ENCODE measurements around the gene C2CD4D. TPM values are rescaled to one million over a fixed set of nuclear protein-coding genes. Genes with fewer than 3 reads are reported as not detected.

The C2CD4D gene
- total RNA-seq, 2 experiments from 2014 or later, result 3.0 to 3.7 TPM

DNA sequence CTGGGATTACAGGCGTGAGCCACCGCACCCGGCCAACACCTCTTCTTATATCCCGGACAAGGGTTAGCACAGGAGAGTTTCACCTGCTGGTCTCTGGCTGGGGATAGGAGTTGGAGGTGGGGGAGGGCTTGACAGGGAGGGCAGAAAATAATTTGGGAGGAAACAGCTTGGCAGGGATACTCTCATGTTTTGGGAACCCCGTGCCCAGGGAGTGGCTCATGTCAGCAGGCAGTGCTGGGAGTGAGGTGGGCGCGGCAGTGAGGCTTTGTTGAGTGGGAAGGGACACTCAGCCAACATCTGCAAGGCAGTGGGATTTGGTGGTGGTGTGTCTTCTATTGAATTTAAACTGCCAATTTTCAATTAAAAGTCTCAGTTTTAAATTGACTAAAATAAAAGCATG, 15.0 kb upstream of the C2CD4D start:
- CTCF ChIA-PET, result no interaction called here
- no peaks in the 10 kb centered on the region for H3K9me3 Mint-ChIP-seq
- H3K27ac Mint-ChIP-seq, result no peak overlapping the region
- POLR2A ChIA-PET, result interaction anchor here (0.8 to 1.3 kb wide), 2 partner anchors 15 to 33 kb away, joined by 3 read pairs; no protein-coding TSS in a partner anchor
- no peaks in the 10 kb centered on the region for H3K27me3 Mint-ChIP-seq
- peaks cover 2% of the 10 kb centered on the region for H3K4me1 Mint-ChIP-seq
- H3K36me3 Mint-ChIP-seq (ENCODE audit: low read depth), result peaks cover 12% of the 10 kb centered on the region
- DNase-seq, result no peak
- no peak overlapping the region for H3K4me3 Mint-ChIP-seq

DNA sequence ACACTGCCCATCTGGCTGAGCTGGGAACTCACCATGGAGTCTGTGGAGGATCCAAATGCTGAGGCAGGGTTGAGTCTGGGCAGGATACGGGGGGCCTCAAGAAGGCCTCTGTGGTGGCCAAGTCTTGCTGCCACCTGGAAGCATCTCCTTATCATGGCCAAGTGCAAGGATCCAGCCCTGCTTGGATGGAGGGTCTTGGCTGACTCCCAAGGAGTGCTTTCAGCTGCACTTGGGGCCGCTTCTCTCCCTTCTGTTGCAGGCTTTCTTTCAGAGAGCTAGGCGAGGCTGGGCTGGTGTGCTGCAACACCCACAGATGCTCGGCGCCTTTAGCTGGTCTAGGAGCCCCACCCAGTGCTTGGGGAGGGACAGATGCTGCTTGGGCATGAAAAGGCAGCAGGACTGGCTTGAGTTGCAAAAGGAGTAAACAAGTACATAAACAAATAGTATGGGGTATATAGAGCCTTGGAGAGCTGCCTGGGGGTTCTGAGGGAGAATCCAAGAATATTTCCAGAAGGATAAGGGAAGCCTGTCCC, 13.9 kb upstream of the C2CD4D start, which contains the start of gene THEM5:
THEM5 (minus strand) TSS at position 302 of the 533 bp plus-strand sequence; CDS start at position 155, 147 bp downstream.
- Mint-ChIP-seq H3K27ac (no peak within 1 kb of the TSS), H3K27me3 (no peaks in the 10 kb centered on the region), H3K4me3 (no peak within 1 kb of the TSS), H3K9me3 (no peaks in the 10 kb centered on the region), H3K4me1 (peaks cover 13% of the 10 kb centered on the region), H3K36me3 (ENCODE audit: low read depth) (peaks cover 16% of the 10 kb centered on the region)
- POLR2A ChIA-PET, result interaction anchor here (1.1 to 2.8 kb wide), 3 partner anchors 10 to 17 kb away, joined by 4 to 15 read pairs (median 4); partner anchors contain the start of gene C2CD4D
- no peak for DNase-seq
- CTCF ChIA-PET, result interaction anchor here (0.7 to 1.0 kb wide), 3 partner anchors 12 to 260 kb away, joined by 3 to 4 read pairs (median 3); no protein-coding TSS in a partner anchor

DNA sequence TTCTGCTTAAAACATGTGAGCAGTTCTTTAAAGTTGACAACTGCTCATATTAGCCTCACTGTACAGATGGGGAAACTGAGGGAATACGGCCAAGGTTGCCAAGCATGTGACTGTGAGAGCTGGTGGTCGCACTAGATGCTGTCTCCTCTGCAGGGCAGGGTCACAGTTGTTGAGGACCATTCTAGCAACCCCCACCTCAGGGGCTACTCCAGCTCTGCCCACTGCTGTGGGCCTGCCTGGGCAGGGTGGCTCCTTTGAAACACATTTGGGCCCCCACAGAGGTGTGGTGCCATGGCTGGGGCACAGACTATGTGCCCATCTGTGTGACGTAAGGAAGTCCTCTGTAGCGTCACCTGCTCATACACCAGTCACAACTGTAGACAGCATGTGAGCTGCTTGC, 13.1 kb upstream of the C2CD4D start:
- Mint-ChIP-seq H3K4me3 (no peak overlapping the region), H3K4me1 (peaks cover 20% of the 10 kb centered on the region), H3K27ac (no peak overlapping the region), H3K27me3 (no peaks in the 10 kb centered on the region), H3K36me3 (ENCODE audit: low read depth) (peaks cover 17% of the 10 kb centered on the region), H3K9me3 (no peaks in the 10 kb centered on the region)
- ChIA-PET POLR2A (interaction anchor here (1.1 to 2.8 kb wide), 3 partner anchors 9 to 16 kb away, joined by 4 to 15 read pairs (median 4); partner anchors contain the start of gene C2CD4D), CTCF (interaction anchor here (1.1 kb wide), 1 partner anchor 22 kb away, joined by 4 read pairs; no protein-coding TSS in a partner anchor)
- no peak for DNase-seq

DNA sequence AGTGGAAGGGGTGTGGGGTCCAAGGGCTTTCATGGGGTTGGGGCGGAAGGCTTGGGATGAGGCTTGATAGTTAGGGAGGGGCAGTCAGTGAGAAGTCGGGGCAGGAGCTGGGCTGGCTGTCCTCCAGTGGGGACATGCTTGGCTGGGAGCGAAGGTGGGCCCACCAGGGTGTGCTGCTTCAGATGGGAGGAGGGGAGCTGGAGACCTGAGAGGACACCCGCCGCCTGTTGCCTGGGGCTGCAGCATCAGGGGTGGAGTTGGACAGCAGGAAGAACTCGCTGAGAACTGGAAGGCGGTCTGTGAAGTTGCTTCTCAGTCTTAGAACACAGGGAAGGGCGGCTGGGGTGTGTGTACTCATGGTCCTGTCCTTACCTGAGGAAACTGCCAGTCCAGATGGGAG, 12.3 kb upstream of the C2CD4D start:
- Mint-ChIP-seq H3K36me3 (ENCODE audit: low read depth) (peaks cover 20% of the 10 kb centered on the region), H3K27me3 (no peaks in the 10 kb centered on the region), H3K4me3 (no peak overlapping the region), H3K9me3 (no peaks in the 10 kb centered on the region), H3K4me1 (peaks cover 23% of the 10 kb centered on the region), H3K27ac (no peak overlapping the region)
- POLR2A ChIA-PET, result interaction anchor here (2.8 kb wide), 1 partner anchor 11 kb away, joined by 15 read pairs; the partner anchor contains the start of gene C2CD4D
- CTCF ChIA-PET, result interaction anchor here (1.1 kb wide), 1 partner anchor 21 kb away, joined by 4 read pairs; no protein-coding TSS in a partner anchor
- DNase-seq, result no peak

DNA sequence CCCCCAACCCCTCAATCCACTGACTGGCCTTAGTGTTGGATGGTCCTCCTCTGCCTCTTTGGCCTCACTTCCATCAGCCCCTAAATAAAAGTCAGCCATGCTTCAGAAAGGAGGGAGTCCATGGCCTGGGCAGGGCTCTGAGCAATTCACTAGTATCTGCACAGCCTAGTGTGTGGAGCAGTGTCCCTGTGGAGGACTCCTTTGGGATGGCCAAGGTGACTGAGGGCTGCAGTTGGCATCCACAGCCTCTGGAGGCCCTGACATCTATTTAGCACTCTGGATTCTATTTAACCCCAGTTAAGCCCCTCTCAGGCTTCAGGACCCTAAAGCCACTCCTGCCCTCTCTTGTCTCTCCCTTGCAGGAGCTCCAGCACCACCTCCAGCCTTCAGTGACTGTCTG, 10.3 kb upstream of the C2CD4D start:
- H3K27me3 Mint-ChIP-seq, result no peaks in the 10 kb centered on the region
- ChIA-PET POLR2A (interaction anchor here (2.0 to 4.6 kb wide), 4 partner anchors 9 to 55 kb away, joined by 6 to 21 read pairs (median 12); partner anchors contain the start of gene C2CD4D), CTCF (interaction anchor here (1.0 to 1.5 kb wide), 2 partner anchors 13 to 59 kb away, joined by 3 to 5 read pairs; no protein-coding TSS in a partner anchor)
- H3K4me3 Mint-ChIP-seq, result no peak overlapping the region
- H3K4me1 Mint-ChIP-seq, result peaks cover 35% of the 10 kb centered on the region
- no peaks in the 10 kb centered on the region for H3K9me3 Mint-ChIP-seq
- H3K27ac Mint-ChIP-seq, result no peak overlapping the region
- DNase-seq, result no peak
- peaks cover 29% of the 10 kb centered on the region for H3K36me3 Mint-ChIP-seq (ENCODE audit: low read depth)

DNA sequence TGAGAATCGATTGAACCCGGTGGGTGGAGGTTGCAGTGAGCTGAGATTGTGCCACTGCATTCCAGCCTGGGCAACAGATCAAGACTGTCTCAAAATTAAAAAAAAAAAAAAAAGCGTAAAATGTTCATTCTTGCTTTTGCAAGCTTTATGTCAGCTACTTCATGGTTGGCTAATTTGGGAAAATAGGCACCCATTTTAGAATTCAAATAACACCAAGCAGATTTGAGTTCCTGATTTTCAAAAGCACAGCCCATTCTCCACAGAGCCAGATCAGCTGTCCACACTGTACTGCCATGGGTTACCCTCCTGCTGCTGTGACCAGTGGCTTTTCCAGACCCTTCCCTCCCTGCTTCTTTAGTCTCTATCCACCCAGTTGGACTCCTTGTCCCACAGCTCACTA, 9.5 kb upstream of the C2CD4D start:
- Mint-ChIP-seq H3K9me3 (no peaks in the 10 kb centered on the region), H3K4me3 (no peak overlapping the region), H3K27ac (peak overlapping the region; percentile 69), H3K36me3 (ENCODE audit: low read depth) (peaks cover 36% of the 10 kb centered on the region), H3K4me1 (peaks cover 40% of the 10 kb centered on the region), H3K27me3 (no peaks in the 10 kb centered on the region)
- DNase-seq, result no peak
- ChIA-PET CTCF (interaction anchor here (0.6 to 1.5 kb wide), 4 partner anchors 10 to 151 kb away, joined by 3 to 5 read pairs (median 4); no protein-coding TSS in a partner anchor), POLR2A (interaction anchor here (0.9 to 4.6 kb wide), 5 partner anchors 9 to 60 kb away, joined by 3 to 21 read pairs (median 7); partner anchors contain the start of genes C2CD4D and THEM4)

DNA sequence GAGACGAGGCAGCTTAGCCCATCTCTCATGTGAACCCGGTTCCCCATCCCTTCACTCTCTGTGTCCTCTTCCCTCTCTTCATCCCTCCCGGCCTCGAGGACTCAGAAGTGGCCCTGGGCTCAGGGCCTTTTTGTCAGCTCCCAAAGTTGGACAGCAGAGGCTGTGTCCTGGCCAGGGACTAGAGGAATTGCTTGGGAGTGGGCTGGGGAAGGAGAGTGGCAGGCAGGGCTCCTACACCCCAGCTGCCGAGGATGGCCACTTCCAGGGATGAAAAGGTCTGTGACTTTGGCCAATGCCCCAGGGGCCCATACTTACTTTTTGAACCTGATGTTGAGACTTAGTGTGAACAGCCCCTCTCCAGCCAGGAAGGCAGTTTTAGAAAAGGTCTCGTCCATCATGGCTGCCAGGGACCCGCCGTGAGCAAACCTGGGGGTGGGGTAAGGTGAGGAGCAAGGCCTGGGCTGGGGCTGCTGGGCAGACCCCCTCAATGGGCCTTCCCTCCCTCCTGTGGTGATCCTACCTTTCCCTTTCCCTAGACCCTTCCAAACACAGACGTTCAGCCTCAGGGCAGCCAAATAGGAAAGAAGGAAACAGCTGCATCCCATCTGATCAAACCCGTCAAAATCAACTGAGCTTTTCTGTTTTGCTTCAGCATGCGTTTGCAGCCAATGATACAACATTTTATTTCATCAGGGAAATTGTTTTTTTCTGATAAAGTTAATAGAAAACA, 8.4 kb upstream of the C2CD4D start:
- Mint-ChIP-seq H3K4me3 (no peak overlapping the region), H3K36me3 (ENCODE audit: low read depth) (peaks cover 37% of the 10 kb centered on the region), H3K27ac (peak overlapping the region; percentile 69), H3K27me3 (no peaks in the 10 kb centered on the region), H3K4me1 (peaks cover 40% of the 10 kb centered on the region), H3K9me3 (no peaks in the 10 kb centered on the region)
- POLR2A ChIA-PET, result interaction anchor here (0.9 to 4.6 kb wide), 6 partner anchors 8 to 61 kb away, joined by 3 to 21 read pairs (median 6); partner anchors contain the start of genes C2CD4D and THEM4
- no peak for DNase-seq
- CTCF ChIA-PET, result interaction anchor here (0.6 to 1.5 kb wide), 4 partner anchors 11 to 412 kb away, joined by 3 to 5 read pairs (median 3); no protein-coding TSS in a partner anchor

DNA sequence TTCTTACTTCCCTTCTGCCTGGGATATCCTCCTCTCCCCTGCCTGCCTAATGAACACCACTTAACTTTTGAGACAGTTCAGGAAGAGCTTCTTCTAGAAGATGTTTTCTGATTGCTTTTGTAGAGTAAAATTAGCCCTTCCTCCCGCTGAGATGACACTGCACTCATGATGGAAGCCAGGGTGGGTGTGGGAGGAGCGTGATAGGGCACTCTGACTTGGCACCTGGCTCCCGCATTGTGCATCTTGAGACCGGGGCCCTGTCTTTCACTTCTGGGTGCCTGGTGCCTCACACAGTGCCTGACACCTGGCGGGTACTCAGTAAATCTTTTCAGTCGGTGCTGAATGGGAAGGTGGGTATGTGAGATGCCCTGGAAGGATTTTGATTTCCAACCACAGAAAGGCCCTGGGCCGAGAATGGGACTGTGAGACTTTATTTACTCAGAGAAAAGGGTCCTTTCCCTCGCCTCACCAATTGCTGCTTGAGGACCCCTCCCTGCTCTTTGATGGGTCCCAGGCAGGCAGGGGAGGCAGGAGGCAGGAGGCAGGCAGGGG, 7.1 kb upstream of the C2CD4D start:
- Mint-ChIP-seq H3K4me1 (peaks cover 44% of the 10 kb centered on the region), H3K9me3 (no peaks in the 10 kb centered on the region), H3K36me3 (ENCODE audit: low read depth) (peaks cover 41% of the 10 kb centered on the region), H3K27me3 (no peaks in the 10 kb centered on the region), H3K4me3 (no peak overlapping the region), H3K27ac (peak overlapping the region; percentile 69)
- ChIA-PET POLR2A (interaction anchor here (1.1 to 4.6 kb wide), 2 partner anchors 12 to 83 kb away, joined by 3 to 17 read pairs; partner anchors contain the start of gene MRPL9), CTCF (interaction anchor here (1.2 to 2.1 kb wide), 3 partner anchors 10 to 153 kb away, joined by 3 to 6 read pairs (median 4); no protein-coding TSS in a partner anchor)
- peak; percentile 17 for DNase-seq

DNA sequence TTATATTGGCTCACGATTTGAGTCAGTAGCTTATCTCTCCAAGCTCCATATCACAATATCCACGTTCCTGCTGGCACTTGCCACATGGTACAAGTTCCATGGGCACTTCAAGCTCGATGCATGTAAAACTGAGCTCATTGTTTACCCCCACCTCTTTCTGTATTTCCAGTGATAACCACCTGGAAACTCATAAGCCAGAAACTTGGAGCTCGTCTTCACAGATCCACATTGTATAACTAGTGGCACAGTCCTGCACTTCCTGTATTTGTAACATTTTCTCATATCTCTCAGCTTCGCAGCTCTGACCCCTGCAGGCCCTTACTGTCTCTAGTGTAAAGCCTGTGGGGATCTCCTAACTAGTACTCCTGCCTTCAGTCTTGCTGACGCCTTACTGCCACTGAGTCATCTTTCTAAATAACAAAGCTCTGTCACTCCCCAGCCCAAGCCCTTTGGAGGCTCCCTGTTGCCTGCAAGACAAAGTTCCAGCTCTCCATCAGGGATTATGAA, 6.5 kb upstream of the C2CD4D start:
- DNase-seq, result peak; percentile 25
- Mint-ChIP-seq H3K4me3 (no peak overlapping the region), H3K27me3 (no peaks in the 10 kb centered on the region), H3K27ac (peak overlapping the region; percentile 69), H3K4me1 (peaks cover 50% of the 10 kb centered on the region), H3K36me3 (ENCODE audit: low read depth) (peaks cover 44% of the 10 kb centered on the region), H3K9me3 (no peaks in the 10 kb centered on the region)
- POLR2A ChIA-PET, result interaction anchor here (1.1 to 4.6 kb wide), 2 partner anchors 13 to 83 kb away, joined by 3 to 17 read pairs; partner anchors contain the start of gene MRPL9
- CTCF ChIA-PET, result interaction anchor here (1.2 to 2.1 kb wide), 3 partner anchors 10 to 154 kb away, joined by 3 to 6 read pairs (median 4); no protein-coding TSS in a partner anchor

DNA sequence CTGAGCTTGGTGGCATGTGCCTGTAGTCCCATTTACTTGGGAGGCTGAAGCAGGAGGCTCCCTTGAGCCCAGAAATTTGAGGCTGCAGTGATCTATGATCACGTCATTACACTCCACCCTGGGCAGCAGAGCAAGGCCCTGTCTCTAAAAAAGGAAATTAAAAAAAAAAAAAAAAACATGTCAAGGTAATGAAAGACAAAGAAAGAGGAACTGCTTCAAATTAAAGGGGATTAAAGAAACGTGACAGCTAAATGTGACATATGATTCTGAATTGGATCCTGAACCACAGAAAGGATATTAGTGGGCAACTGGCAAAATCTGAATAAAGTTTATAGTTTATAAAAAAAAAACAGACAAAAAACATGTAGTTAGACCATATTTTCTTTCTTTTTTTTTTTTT, 3.8 kb upstream of the C2CD4D start:
- Mint-ChIP-seq H3K4me1 (peaks cover 56% of the 10 kb centered on the region), H3K4me3 (no peak overlapping the region), H3K9me3 (no peaks in the 10 kb centered on the region), H3K27ac (no peak overlapping the region), H3K27me3 (no peaks in the 10 kb centered on the region), H3K36me3 (ENCODE audit: low read depth) (peaks cover 40% of the 10 kb centered on the region)
- ChIA-PET POLR2A (interaction anchor here (1.3 kb wide), 1 partner anchor 10 kb away, joined by 4 read pairs; the partner anchor contains the start of gene THEM5), CTCF (interaction anchor here (1.4 to 1.6 kb wide), 2 partner anchors 130 to 249 kb away, joined by 3 to 5 read pairs; no protein-coding TSS in a partner anchor)
- no peak for DNase-seq

DNA sequence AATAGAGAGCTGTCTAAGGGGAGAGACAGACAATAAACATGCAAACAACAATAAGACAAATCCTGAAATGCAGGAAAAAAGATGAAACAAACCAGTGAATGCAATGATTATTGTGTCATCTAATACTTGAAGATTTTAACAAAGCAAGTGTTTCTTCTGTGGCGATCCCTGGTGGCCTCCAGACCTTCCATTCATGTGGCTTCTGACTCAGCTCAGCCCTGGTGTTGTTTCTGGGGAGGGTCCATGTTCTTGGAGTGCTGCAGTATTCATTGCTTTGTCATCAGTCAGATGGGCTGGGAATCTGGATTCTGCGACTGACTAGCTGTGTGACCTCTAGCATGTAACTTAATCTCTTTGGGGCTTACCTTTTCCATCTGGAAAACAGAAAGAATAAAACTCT, 1.5 kb upstream of the C2CD4D start:
- H3K27ac Mint-ChIP-seq, result no peak overlapping the region
- peaks cover 32% of the 10 kb centered on the region for H3K36me3 Mint-ChIP-seq (ENCODE audit: low read depth)
- CTCF ChIA-PET, result interaction anchor here (1.1 to 2.0 kb wide), 6 partner anchors 13 to 247 kb away, joined by 3 to 9 read pairs (median 5); partner anchors contain the start of gene MRPL9
- no peak overlapping the region for H3K4me3 Mint-ChIP-seq
- H3K27me3 Mint-ChIP-seq, result no peaks in the 10 kb centered on the region
- H3K9me3 Mint-ChIP-seq, result no peaks in the 10 kb centered on the region
- POLR2A ChIA-PET, result interaction anchor here (0.6 to 4.1 kb wide), 11 partner anchors 8 to 442 kb away, joined by 3 to 21 read pairs (median 13); partner anchors contain the start of genes PSMB4, RORC and THEM5
- peaks cover 57% of the 10 kb centered on the region for H3K4me1 Mint-ChIP-seq
- no peak for DNase-seq

DNA sequence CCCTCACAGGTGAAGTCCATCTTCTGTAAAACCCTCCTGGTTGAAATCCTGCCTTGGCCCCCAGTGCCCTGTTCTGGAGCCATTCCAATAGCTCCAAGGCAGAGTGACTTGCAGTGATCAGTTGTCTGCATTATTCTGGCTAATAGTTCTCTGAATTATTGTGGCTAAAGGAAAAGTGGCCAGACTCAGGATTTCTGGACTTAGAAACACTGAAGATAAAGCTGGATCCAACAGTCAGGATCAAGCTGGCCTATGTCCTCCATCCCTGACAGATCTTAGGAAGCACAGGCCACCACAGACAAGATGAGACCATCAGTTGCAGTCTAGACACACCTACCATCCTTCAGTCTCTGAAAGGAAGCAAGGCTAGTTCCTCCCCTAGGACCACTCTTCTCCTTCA, 801 bp upstream of the C2CD4D start:
- no peak for DNase-seq
- Mint-ChIP-seq H3K4me1 (peaks cover 61% of the 10 kb centered on the region), H3K4me3 (peak overlapping the region; percentile 89), H3K9me3 (no peaks in the 10 kb centered on the region), H3K27ac (peak overlapping the region; percentile 89), H3K36me3 (ENCODE audit: low read depth) (peaks cover 31% of the 10 kb centered on the region), H3K27me3 (no peaks in the 10 kb centered on the region)
- ChIA-PET POLR2A (interaction anchor here (0.6 to 4.1 kb wide), 21 partner anchors 8 to 513 kb away, joined by 3 to 21 read pairs (median 4); partner anchors contain the start of genes MRPL9, PI4KB, PSMB4 and RORC), CTCF (interaction anchor here (0.6 to 2.0 kb wide), 10 partner anchors 10 to 605 kb away, joined by 3 to 10 read pairs (median 4); partner anchors contain the start of gene MRPL9)

Data from activated CD4-positive, alpha-beta memory T cell treated with anti-CD3 and anti-CD28 coated beads, Interleukin-2, amount 10 ng/mL, durations not matched to agents 7 days and 5 days (primary cell).